ENCODE results near the gene OXCT2.

GRCh38 chr1:39727221-39727931, 43.8 kb downstream of the OXCT2 start:
- TF ChIP-seq ATF3 (CRISPR knock-in tag; conservative IDR thresholded peaks at IDR 0.05) (no peak), GABPB1 (CRISPR knock-in tag; IDR thresholded peaks at IDR 0.05) (no peak), CTCF (IDR thresholded peaks at IDR 0.05) (no peak), ZNF219 (CRISPR knock-in tag; IDR thresholded peaks at IDR 0.05; ENCODE audit: borderline replicate concordance) (no peak), SP1 (CRISPR knock-in tag; conservative IDR thresholded peaks at IDR 0.05) (no peak)
